Immature natural killer cell (primary cell): Measurements from ENCODE around the gene FAM20B. TPM values are rescaled to one million over a fixed set of nuclear protein-coding genes. Genes with fewer than 3 reads are reported as not detected.

Experiments used
- DNase-seq, 3 donors: peaks; one replicate each; pipeline ENCODE4 v3.0.0; 2022; ENCODE audit warnings: mixed read lengths in 1 of 3
- H3K27ac Mint-ChIP-seq, 6 donors: one replicate each; pipeline ENCODE4 v1.8.0; 2020; ENCODE audit warnings: mixed read lengths in 6 of 6, mild to moderate bottlenecking in 5 of 6, inconsistent platforms in 4 of 6, moderate library complexity in 3 of 6
- H3K27me3 Mint-ChIP-seq, 3 donors: one replicate each; pipeline ENCODE4 v1.8.0; 2020 to 2021; ENCODE audit warnings: low read depth in 3 of 3, mild to moderate bottlenecking in 3 of 3, mixed read lengths in 3 of 3, moderate library complexity in 3 of 3, inconsistent platforms in 1 of 3
- H3K36me3 Mint-ChIP-seq, 3 donors: one replicate each; pipeline ENCODE4 v1.8.0; 2020; ENCODE audit warnings: mixed read lengths in 3 of 3, inconsistent platforms in 2 of 3, mild to moderate bottlenecking in 2 of 3
- H3K4me1 Mint-ChIP-seq, 2 donors: one replicate each; pipeline ENCODE4 v1.8.0; 2020; ENCODE audit warnings: inconsistent platforms in 2 of 2, mild to moderate bottlenecking in 2 of 2, mixed read lengths in 2 of 2, moderate library complexity in 1 of 2
- H3K4me3 Mint-ChIP-seq, 5 donors: one replicate each; pipeline ENCODE4 v1.8.0; 2020; ENCODE audit warnings: mild to moderate bottlenecking in 5 of 5, mixed read lengths in 5 of 5, inconsistent platforms in 3 of 5, moderate library complexity in 3 of 5
- H3K9me3 Mint-ChIP-seq, 6 donors: one replicate each; pipeline ENCODE4 v1.8.0; 2020; ENCODE audit warnings: mild to moderate bottlenecking in 6 of 6, mixed read lengths in 6 of 6, inconsistent platforms in 4 of 6, moderate library complexity in 3 of 6
- polyA plus RNA-seq, 3 donors: library from polyadenylated mRNA; unstranded; fragments of 300-500 nt; fragmentation: Illumina TruSeq; gene quantifications; one replicate each; pipeline ENCODE4 v1.2.3, GENCODE V29; 2021

Gene FAM20B
- polyA plus RNA-seq, 3 donors from 2014 or later, result 8.1 to 13.1 (median 10.9) TPM

- Mint-ChIP-seq H3K27ac (peak overlapping the region in 1 of 6 donors; percentile 21), H3K4me3 (no peak overlapping the region), H3K27me3 (no peaks in the 10 kb centered on the region), H3K9me3 (no peaks in the 10 kb centered on the region), H3K4me1 (peaks cover 0 to 6% of the 10 kb centered on the region in 2 donors), H3K36me3 (peaks cover 11 to 33% (median 15%) of the 10 kb centered on the region in 3 donors)
- DNase-seq, result no peak
These were observed 69.7 kb downstream of the FAM20B start for GRCh38 chr1:179095377-179095776.

GRCh38 chr1:179095924-179096323, 70.2 kb downstream of the FAM20B start:
- H3K27me3 Mint-ChIP-seq, result no peaks in the 10 kb centered on the region
- DNase-seq, result no peak
- peaks cover 11 to 30% (median 15%) of the 10 kb centered on the region in 3 donors for H3K36me3 Mint-ChIP-seq
- no peaks in the 10 kb centered on the region for H3K9me3 Mint-ChIP-seq
- no peak overlapping the region for H3K4me3 Mint-ChIP-seq
- peaks cover 0 to 6% of the 10 kb centered on the region in 2 donors for H3K4me1 Mint-ChIP-seq
- H3K27ac Mint-ChIP-seq, result peak overlapping the region in 1 of 6 donors; percentile 21

- H3K9me3 Mint-ChIP-seq, result no peaks in the 10 kb centered on the region
These were observed 74.2 kb downstream of the FAM20B start for GRCh38 chr1:179099891-179100290.

GRCh38 chr1:179101566-179101965, 75.9 kb downstream of the FAM20B start:
- Mint-ChIP-seq H3K4me3 (no peak overlapping the region), H3K36me3 (peaks cover 0 to 10% (median 5%) of the 10 kb centered on the region in 3 donors), H3K4me1 (no peaks in the 10 kb centered on the region), H3K9me3 (no peaks in the 10 kb centered on the region), H3K27ac (no peak overlapping the region), H3K27me3 (no peaks in the 10 kb centered on the region)
- DNase-seq, result no peak

More at GRCh38 chr1:179099891-179100290, 74.2 kb downstream of the FAM20B start:
- Mint-ChIP-seq H3K4me3 (no peak overlapping the region), H3K27me3 (no peaks in the 10 kb centered on the region), H3K36me3 (peaks cover 0 to 16% (median 15%) of the 10 kb centered on the region in 3 donors), H3K27ac (no peak overlapping the region), H3K4me1 (no peaks in the 10 kb centered on the region)
- DNase-seq, result no peak

- Mint-ChIP-seq H3K9me3 (no peaks in the 10 kb centered on the region), H3K27me3 (peaks cover 0 to 2% (median 0%) of the 10 kb centered on the region in 3 donors), H3K36me3 (peaks cover 10 to 26% (median 13%) of the 10 kb centered on the region in 3 donors), H3K27ac (no peak overlapping the region), H3K4me3 (no peak overlapping the region), H3K4me1 (no peaks in the 10 kb centered on the region)
- no peak for DNase-seq
These were observed 78.3 kb downstream of the FAM20B start for GRCh38 chr1:179103999-179104398.

- no peaks in the 10 kb centered on the region for H3K9me3 Mint-ChIP-seq
- H3K4me1 Mint-ChIP-seq, result no peaks in the 10 kb centered on the region
- peaks cover 0 to 2% (median 0%) of the 10 kb centered on the region in 3 donors for H3K27me3 Mint-ChIP-seq
- no peak overlapping the region for H3K4me3 Mint-ChIP-seq
- H3K36me3 Mint-ChIP-seq, result peaks cover 15 to 32% (median 18%) of the 10 kb centered on the region in 3 donors
- DNase-seq, result no peak
- no peak overlapping the region for H3K27ac Mint-ChIP-seq
These were observed 79.0 kb downstream of the FAM20B start for GRCh38 chr1:179104611-179105250.

GRCh38 chr1:179105393-179105792, 79.7 kb downstream of the FAM20B start:
- Mint-ChIP-seq H3K9me3 (no peaks in the 10 kb centered on the region), H3K27me3 (peaks cover 0 to 2% (median 0%) of the 10 kb centered on the region in 3 donors), H3K27ac (no peak overlapping the region), H3K4me3 (no peak overlapping the region), H3K36me3 (peaks cover 15 to 35% (median 18%) of the 10 kb centered on the region in 3 donors), H3K4me1 (no peaks in the 10 kb centered on the region)
- DNase-seq, result no peak

- Mint-ChIP-seq H3K27me3 (peaks cover 0 to 2% (median 0%) of the 10 kb centered on the region in 3 donors), H3K27ac (no peak overlapping the region)
These were observed 82.3 kb downstream of the FAM20B start for GRCh38 chr1:179107706-179108629.

GRCh38 chr1:179108644-179109043, 83.0 kb downstream of the FAM20B start:
- no peak overlapping the region for H3K27ac Mint-ChIP-seq
- H3K9me3 Mint-ChIP-seq, result no peaks in the 10 kb centered on the region
- no peak for DNase-seq
- H3K27me3 Mint-ChIP-seq, result peaks cover 0 to 2% (median 0%) of the 10 kb centered on the region in 3 donors
- H3K36me3 Mint-ChIP-seq, result peaks cover 18 to 39% (median 19%) of the 10 kb centered on the region in 3 donors
- no peak overlapping the region for H3K4me3 Mint-ChIP-seq
- no peaks in the 10 kb centered on the region for H3K4me1 Mint-ChIP-seq

More at GRCh38 chr1:179107706-179108629, 82.3 kb downstream of the FAM20B start:
- peaks cover 18 to 39% (median 19%) of the 10 kb centered on the region in 3 donors for H3K36me3 Mint-ChIP-seq
- no peak for DNase-seq
- no peaks in the 10 kb centered on the region for H3K4me1 Mint-ChIP-seq
- H3K4me3 Mint-ChIP-seq, result no peak overlapping the region
- no peaks in the 10 kb centered on the region for H3K9me3 Mint-ChIP-seq

GRCh38 chr1:179115181-179115580, 89.5 kb downstream of the FAM20B start:
- no peaks in the 10 kb centered on the region for H3K9me3 Mint-ChIP-seq
- H3K27me3 Mint-ChIP-seq, result no peaks in the 10 kb centered on the region
- no peak overlapping the region for H3K27ac Mint-ChIP-seq
- H3K4me1 Mint-ChIP-seq, result no peaks in the 10 kb centered on the region
- H3K36me3 Mint-ChIP-seq, result peaks cover 5 to 37% (median 21%) of the 10 kb centered on the region in 3 donors
- H3K4me3 Mint-ChIP-seq, result no peak overlapping the region
- DNase-seq, result no peak

- peaks cover 5 to 37% (median 18%) of the 10 kb centered on the region in 3 donors for H3K36me3 Mint-ChIP-seq
- H3K27me3 Mint-ChIP-seq, result no peaks in the 10 kb centered on the region
- H3K4me1 Mint-ChIP-seq, result no peaks in the 10 kb centered on the region
- no peak overlapping the region for H3K4me3 Mint-ChIP-seq
- DNase-seq, result no peak
- no peak overlapping the region for H3K27ac Mint-ChIP-seq
- H3K9me3 Mint-ChIP-seq, result no peaks in the 10 kb centered on the region
These were observed 93.8 kb downstream of the FAM20B start for GRCh38 chr1:179119513-179119912.

- DNase-seq, result no peak
- Mint-ChIP-seq H3K9me3 (no peaks in the 10 kb centered on the region), H3K36me3 (peaks cover 9 to 29% (median 10%) of the 10 kb centered on the region in 3 donors), H3K4me3 (no peak overlapping the region), H3K4me1 (no peaks in the 10 kb centered on the region), H3K27me3 (no peaks in the 10 kb centered on the region), H3K27ac (no peak overlapping the region)
These were observed 95.0 kb downstream of the FAM20B start for GRCh38 chr1:179120736-179121135.

- Mint-ChIP-seq H3K36me3 (peaks cover 9 to 29% (median 10%) of the 10 kb centered on the region in 3 donors), H3K4me3 (no peak overlapping the region), H3K27ac (no peak overlapping the region), H3K4me1 (no peaks in the 10 kb centered on the region), H3K9me3 (no peaks in the 10 kb centered on the region), H3K27me3 (no peaks in the 10 kb centered on the region)
- peak; percentile 7 to 36 (median 23) for DNase-seq
These were observed 95.7 kb downstream of the FAM20B start for GRCh38 chr1:179121159-179121938.
